CD4-positive, alpha-beta T cell treated with Interleukin-10 for 1 hour (primary cell): Measurements from ENCODE around the gene SPEF2.
"Not testable (repeated sequence)": the region's sequence is repeated elsewhere in the genome, so short reads cannot be mapped to it uniquely, and the experiment has no call there.

Experiments used
- DNase-seq: peaks from one replicate; pipeline ENCODE4 v3.0.0-alpha.2; 2020

Gene SPEF2

DNA sequence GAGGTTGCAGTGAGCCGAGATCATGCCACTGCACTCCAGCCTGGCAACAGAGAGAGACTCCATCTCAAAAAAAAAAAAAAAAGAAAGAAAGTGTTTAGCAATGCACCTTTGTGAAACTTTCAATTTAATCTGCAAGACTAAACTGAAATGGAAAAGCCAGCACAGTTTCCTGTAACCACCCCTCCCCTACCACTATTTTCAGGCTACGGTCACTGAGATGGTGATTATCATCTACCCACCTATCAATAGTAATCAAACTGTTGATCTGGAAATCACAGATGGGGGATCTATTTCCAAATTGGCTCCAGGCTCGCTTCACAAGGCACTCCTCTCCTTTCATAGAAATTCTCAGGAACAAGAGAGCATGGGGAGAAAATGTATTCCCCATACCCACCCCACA, 208.4 kb downstream of the SPEF2 start:
- DNase-seq = no peak

DNA sequence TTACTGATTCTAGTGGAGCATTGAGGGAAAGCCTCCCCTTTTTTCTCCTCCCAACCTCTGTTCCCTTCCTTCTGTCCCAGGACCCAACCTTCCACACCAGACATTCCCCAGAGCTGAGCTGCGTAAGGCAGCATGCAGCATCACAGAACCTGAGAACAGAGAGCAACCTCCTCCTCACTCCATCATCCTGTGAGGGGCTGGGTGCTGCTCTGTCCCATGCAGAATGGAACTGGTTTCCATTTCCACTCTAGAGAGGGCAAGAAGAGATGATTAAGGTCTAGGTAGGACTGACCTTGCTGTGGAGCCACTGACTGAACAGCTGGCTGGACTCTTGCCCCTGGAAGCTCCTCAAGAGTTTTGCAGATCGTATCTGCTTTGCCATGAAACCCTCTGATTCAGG, 208.9 kb downstream of the SPEF2 start:
- DNase-seq = no peak

DNA sequence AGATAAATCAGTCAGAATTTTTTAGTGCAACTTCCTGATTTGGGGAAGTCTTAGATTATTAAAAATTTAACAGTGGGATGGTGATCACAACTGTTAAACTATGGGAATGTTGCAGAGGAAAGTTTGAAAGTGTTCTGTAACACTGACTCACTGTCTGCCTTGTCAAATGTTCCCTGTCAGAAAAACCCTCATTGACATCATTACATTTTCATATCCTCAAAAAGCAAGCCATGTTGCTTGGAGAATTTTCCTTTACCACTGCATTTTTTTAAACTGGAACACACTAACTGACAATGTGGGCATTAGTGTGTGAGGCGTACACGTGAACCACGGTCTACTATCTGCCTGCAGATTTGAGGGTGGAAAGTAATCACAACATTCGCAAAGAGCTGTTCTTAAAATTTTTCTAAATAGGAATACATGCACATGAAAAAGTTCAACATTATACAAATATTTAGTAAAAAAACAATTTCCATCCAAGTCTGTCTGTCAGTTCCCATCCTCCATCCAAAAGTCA, 210.5 kb downstream of the SPEF2 start:
- DNase-seq = no peak

DNA sequence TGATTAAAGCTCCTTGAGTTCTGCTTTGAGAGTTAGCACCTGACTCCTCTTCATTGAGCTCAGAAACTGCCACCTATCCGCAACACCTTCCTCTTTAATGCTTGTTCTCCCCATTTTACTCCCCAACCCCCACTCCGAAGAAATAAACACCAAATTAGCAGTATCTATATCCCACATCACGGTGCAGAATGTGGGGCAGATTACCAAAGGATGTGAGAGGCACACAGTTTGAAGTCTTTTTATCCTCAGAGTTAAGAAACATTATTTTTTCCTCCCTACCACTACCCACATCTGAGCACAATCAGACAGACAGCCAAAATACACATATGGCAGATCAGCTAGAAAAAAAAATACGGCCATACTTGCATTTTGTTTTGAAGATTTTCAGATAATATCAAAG, 212.9 kb downstream of the SPEF2 start:
- DNase-seq = peak; percentile 74

GRCh38 chr5:35832762-35833161, 215.1 kb downstream of the SPEF2 start:
- no peak for DNase-seq

GRCh38 chr5:35833224-35833623, 215.6 kb downstream of the SPEF2 start:
- DNase-seq = peak; percentile 51

DNA sequence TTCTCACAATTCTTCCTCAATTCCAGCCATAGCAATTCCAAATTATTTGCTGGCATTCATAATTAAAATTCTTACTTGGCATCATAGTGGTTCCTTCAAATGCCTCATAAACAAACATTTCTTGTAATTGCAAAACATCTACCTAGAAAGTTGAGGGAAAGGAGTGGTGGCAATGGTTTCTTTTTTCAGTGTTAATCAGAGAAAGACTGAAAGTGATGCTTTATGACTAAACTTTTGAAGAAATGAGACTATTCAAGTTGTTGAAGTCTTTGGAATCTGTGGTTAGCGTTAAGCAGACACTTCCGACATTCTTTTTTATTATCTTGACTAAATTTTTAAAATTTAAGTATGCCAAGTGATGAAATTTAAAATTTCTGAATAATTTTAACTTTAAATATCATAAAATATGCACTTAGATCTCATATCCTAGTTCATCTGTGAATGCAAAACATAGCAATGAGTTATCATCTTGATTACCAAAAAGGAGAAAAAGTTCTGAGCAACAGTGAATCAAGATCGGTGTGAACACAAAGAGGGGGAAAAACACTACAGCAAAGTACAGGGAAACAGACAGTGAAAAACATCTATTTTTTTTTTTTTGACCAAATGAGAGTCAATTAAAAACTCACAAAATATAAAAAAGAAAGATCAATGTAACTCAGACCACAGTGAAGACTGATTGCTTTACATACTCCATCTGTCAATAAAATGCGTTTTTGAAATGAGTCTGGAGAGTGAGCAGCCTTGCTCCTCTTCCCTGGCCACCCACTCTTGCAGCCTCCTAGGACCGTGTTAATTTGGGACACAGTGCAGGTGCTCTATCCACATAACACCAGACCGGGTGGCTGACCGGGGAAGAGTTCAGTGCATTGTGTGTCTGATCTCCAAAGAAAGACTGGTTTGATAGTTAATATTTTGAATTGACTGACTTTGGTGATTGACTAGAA, 218.4 kb downstream of the SPEF2 start:
- peak; percentile 27 for DNase-seq

- no peak for DNase-seq
These were observed 220.8 kb downstream of the SPEF2 start for GRCh38 chr5:35838370-35839042.

GRCh38 chr5:35842856-35843255, 225.2 kb downstream of the SPEF2 start:
- no peak for DNase-seq

DNA sequence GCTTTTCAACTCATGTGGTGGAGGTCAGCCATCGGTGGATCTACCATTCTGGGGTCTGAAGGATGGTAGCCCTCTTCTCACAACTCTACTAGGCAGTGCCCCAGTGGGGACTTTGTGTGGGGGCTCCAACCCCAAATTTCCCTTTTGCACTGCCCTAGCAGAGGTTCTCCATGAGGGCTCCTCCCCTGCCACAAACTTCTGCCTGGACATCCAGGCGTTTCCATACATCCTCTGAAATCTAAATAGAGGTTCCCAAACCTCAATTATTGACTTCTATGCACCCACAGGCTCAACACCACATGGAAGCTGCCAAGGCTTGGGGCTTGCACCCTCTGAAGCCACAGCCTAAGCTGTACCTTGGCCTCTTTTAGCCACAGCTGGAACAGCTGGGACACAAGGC, 227.8 kb downstream of the SPEF2 start:
- not testable (repeated sequence) for DNase-seq

DNA sequence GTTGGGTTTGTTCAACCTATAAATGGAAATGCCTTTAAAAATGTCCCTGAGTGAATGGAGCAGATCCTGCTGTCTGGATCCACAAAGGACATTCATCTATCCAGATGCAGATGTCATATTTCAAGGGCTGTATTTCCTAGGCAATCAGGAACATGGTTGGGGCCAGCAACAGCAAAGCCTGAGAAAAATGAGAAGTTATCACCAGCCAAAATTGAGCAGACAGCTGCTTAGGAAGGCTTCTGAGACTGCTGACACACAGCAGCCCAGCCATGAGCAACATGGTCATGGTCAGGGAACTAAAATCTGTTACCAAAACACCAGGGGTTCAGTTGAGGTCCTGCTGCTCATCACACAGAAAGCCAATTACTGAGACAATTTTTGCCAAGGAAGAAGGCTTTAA, 229.8 kb downstream of the SPEF2 start:
- DNase-seq = no peak

- no peak for DNase-seq
These were observed 230.3 kb downstream of the SPEF2 start for GRCh38 chr5:35847961-35848360.

GRCh38 chr5:35849860-35850259, 232.2 kb downstream of the SPEF2 start:
- DNase-seq = no peak

DNA sequence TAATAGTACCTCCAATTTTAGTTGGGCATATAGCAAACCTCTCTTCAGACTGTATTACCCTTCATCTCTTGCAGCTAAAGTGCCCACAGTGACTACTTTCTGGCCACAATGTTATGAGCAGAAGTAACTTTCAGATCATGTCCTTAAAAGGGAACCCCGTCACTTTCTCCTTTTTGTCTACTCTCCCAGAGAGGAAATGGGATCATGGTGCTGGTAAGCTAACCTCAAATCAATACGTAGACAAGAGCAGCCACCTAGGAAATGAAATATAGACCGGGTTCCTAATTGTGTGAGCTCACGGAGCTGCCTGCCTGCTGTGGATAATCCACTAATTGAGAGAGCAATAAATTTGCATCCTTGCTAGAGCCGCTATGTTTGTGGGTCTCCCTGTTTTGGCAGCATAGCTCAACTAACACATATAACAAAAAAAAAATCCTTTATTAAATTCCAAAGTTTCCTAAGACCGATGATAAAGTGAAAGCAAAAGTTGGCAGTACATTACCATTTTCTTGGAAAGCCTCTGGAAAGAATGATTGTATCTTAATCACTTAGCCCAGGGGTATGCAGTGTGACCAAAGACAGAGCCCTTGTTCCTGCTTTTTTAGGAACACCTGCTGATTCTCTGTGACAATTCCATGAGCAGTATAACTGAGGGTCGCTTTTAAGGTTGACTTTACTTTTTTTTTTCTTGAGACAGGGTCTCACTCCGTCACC, 233.5 kb downstream of the SPEF2 start:
- DNase-seq = no peak

DNA sequence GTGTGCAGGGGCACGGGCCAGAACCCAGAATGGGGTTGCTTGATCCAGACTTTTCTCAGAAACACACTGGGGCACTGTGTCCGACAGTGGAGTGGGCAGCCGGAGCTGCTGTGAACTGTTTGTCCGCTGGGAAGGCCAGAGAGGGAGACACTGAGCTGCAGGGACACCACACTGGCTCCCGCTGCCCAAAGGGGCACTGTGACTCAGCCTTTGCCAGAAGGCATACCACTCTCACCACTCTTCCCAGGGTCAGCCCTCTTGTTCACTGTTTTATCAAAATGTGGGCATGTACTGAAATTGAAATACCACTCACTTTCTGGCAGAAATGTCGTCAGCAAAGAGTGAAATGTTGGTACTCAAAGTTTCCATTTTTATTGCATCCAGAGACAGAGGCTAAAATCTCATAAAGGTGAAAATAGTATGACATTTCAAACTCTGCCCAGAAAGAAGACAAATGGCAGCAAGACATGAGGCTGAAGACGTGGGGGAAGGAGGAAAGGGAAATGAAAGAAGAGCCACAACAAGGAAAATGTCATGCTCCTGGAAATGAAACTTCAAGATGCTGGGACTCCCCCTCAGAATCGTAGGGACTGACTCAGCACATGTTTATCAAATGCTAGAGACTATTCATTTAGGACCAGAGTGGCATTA, 234.5 kb downstream of the SPEF2 start:
- DNase-seq = peak; percentile 75

GRCh38 chr5:35852773-35853172, 235.1 kb downstream of the SPEF2 start:
- DNase-seq = no peak

DNA sequence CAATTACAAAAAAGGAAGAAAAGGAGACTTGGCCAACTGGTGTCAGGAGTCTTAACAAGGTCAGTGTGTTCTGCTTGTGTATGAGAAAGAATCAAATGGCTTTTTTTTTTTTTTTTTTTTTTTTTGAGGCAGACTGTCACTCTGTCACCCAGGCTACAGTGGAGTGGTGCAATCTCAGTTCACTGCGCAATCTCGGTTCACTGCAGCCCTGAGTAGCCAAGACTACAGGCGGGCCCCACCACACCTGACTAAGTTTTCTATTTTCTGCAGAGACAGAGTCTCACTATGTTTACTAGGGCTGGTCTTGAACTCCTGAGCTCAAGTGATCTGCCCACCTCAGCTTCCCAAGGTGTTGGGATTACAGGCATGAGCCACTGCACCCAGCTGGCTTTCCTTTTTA, 236.0 kb downstream of the SPEF2 start:
- peak; percentile 87 for DNase-seq

- DNase-seq = peak; percentile 94
These were observed 236.6 kb downstream of the SPEF2 start for GRCh38 chr5:35854248-35854647.

- DNase-seq = no peak
These were observed 237.5 kb downstream of the SPEF2 start for GRCh38 chr5:35855187-35855586.

DNA sequence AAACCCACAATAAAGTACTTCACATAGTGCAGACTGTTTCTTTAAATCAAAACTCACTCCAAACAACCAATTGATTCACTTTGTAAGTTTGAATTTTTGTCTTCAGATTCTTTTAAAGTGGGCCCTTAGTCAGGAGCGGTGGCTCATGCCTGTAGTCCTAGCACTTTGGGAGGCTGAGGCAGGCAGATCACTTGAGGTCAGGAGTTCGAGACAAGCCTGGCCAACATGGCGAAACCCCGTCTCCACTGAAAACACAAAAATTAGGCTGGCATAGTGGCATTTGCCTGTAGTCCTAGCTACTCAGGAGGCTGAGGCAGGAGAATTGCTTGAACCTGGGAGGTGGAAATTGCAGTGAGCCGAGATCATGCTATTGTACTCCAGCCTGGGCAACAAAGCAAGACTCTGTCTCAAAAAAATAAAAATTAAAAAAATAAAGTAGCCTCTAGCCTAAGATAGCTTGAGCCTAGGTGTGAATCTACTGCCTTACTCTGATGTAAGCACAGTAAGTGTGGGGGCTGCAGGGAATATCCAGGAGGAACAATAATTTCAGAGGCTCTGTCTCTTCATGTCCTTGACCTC, 238.6 kb downstream of the SPEF2 start:
- DNase-seq = not testable (repeated sequence)

DNA sequence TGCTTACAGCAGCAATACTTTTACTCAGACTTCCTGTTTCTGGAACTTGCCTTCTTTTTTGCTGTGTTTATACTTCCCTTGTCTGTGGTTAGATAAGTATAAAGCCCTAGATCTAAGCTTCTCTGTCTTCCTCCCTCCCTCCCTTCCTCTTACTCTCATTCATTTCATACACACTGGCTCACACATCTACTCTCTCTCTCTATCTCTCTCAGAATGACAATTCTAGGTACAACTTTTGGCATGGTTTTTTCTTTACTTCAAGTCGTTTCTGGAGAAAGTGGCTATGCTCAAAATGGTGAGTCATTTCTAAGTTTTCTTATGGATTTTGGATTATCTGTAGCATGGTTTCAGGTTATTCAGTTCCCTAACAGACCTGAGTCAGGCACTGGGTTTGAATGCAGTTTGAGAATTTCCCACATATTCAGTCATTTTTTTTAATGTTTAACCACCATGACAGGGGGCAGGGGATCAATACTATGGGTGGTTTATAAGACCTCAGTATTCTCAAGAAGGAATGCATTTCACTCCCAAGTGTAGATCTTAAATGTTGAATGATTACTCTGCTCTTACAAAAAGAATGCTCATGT, 239.2 kb downstream of the SPEF2 start, which contains the start of gene IL7R:
Gene IL7R (plus strand): TSS at position 127 of the 587 bp plus-strand sequence. CDS start 87 bp downstream, at position 214.
- peak; percentile 79 for DNase-seq
